ENCODE data around the gene FGF12. TPM values are rescaled to one million over a fixed set of nuclear protein-coding genes. Genes with fewer than 3 reads are reported as not detected.

FGF12 gene
- total RNA-seq, 3 donors from 2014 or later, result 0.44 to 2.1 (median 0.66) TPM

- peaks cover 0 to 35% of the 10 kb centered on the region in 2 donors for H3K27me3 ChIP-seq
- peaks cover 0 to 3% of the 10 kb centered on the region in 2 donors for H3K4me1 ChIP-seq
- intact Hi-C loops (cut with DNase I; ENCODE audit: low total_unique reads), result no loop called here
- TF ChIP-seq POLR2A (IDR thresholded peaks at IDR 0.05) (no peak), POLR2AphosphoS5 (IDR thresholded peaks at IDR 0.05) (no peak), CTCF (IDR thresholded peaks at IDR 0.05) (no peak)
- DNase-seq (ENCODE audit: low spot score in 2 of 2), result no peak
- no peaks in the 10 kb centered on the region for H3K9me3 ChIP-seq
- H3K36me3 ChIP-seq, result no peaks in the 10 kb centered on the region
- no peak overlapping the region for H3K27ac ChIP-seq
- H3K4me3 ChIP-seq, result no peak overlapping the region
These were observed 316.7 kb downstream of the FGF12 start for GRCh38 chr3:192410684-192410960.

DNA sequence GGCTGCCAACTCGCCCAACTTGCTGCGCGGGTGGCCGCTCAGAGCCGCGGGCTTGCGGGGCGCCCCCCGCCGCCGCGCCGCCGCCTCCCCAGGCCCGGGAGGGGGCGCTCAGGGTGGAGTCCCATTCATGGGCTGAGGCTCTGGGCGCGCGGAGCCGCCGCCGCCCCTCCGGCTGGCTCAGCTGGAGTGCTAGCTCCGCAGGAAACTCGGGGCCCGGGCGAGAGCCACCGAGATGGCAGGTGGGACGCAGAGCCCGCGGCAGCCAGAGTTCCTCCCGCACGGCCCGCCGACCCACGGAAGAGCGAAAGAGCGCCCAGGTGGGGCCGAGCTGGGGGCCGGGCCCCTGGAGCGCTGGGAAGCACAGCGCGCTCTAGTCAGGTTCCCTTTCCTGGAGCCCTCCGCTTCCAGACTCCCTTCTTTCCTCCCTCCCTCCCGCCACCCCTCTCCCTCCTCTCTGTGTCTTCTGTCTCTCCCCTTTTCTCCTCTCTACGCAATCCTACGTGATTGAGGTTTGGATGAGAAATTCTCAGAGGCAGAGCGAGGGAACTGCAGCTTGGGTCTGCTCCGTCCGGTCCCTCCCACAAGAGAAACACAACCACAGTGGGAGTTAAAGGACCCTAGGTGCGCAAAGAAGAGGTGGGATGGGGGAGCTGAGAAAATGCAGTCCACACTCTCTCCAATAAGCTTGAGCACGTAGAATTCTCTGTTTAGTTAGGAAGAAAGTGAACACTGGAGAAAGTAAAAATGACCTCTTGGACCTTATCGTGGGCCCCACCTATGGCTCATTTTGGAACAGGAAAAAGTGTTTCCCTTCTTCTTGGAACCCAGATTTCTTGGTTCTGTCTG, 317.3 kb downstream of the FGF12 start:
- Histone ChIP-seq H3K4me1 (peaks cover 0 to 3% of the 10 kb centered on the region in 2 donors), H3K9me3 (no peaks in the 10 kb centered on the region), H3K27me3 (peaks cover 0 to 35% of the 10 kb centered on the region in 2 donors), H3K36me3 (no peaks in the 10 kb centered on the region), H3K4me3 (peak overlapping the region; percentile 47 to 71 (median 57)), H3K27ac (peak overlapping the region in 1 of 2 donors; percentile 9)
- TF ChIP-seq POLR2AphosphoS5 (IDR thresholded peaks at IDR 0.05), result no peak
- intact Hi-C loops (cut with DNase I; ENCODE audit: low total_unique reads), result no loop called here
- DNase-seq (ENCODE audit: low spot score in 2 of 2), result no peak

- Histone ChIP-seq H3K4me1 (peaks cover 0 to 3% of the 10 kb centered on the region in 2 donors), H3K27ac (peak overlapping the region in 1 of 2 donors; percentile 9), H3K36me3 (no peaks in the 10 kb centered on the region), H3K4me3 (peak overlapping the region; percentile 47 to 71 (median 57)), H3K27me3 (peaks cover 0 to 35% of the 10 kb centered on the region in 2 donors), H3K9me3 (no peaks in the 10 kb centered on the region)
- intact Hi-C loops (cut with DNase I; ENCODE audit: low total_unique reads), result no loop called here
- DNase-seq (ENCODE audit: low spot score in 2 of 2), result no peak
- TF ChIP-seq CTCF (IDR thresholded peaks at IDR 0.05), result no peak
- no peak for TF ChIP-seq POLR2AphosphoS5 (IDR thresholded peaks at IDR 0.05)
- no peak for TF ChIP-seq POLR2A (IDR thresholded peaks at IDR 0.05)
These were observed 318.0 kb downstream of the FGF12 start for GRCh38 chr3:192409201-192409837.

DNA sequence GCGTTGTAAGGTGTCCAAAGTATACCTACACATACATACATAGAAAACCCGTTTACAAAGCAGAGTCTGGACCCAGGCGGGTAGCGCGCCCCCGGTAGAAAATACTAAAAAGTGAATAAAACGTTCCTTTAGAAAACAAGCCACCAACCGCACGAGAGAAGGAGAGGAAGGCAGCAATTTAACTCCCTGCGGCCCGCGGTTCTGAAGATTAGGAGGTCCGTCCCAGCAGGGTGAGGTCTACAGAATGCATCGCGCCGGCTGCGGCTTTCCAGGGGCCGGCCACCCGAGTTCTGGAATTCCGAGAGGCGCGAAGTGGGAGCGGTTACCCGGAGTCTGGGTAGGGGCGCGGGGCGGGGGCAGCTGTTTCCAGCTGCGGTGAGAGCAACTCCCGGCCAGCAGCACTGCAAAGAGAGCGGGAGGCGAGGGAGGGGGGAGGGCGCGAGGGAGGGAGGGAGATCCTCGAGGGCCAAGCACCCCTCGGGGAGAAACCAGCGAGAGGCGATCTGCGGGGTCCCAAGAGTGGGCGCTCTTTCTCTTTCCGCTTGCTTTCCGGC, 318.6 kb downstream of the FGF12 start:
- Histone ChIP-seq H3K4me1 (peaks cover 0 to 3% of the 10 kb centered on the region in 2 donors), H3K9me3 (no peaks in the 10 kb centered on the region), H3K27ac (no peak overlapping the region), H3K36me3 (no peaks in the 10 kb centered on the region), H3K4me3 (peak overlapping the region; percentile 47 to 71 (median 57)), H3K27me3 (peaks cover 0 to 35% of the 10 kb centered on the region in 2 donors)
- intact Hi-C loops (cut with DNase I; ENCODE audit: low total_unique reads), result no loop called here
- DNase-seq (ENCODE audit: low spot score in 2 of 2), result no peak
- TF ChIP-seq POLR2A (IDR thresholded peaks at IDR 0.05) (no peak), CTCF (IDR thresholded peaks at IDR 0.05) (no peak), POLR2AphosphoS5 (IDR thresholded peaks at IDR 0.05) (no peak)

GRCh38 chr3:192408007-192408646, 319.2 kb downstream of the FGF12 start:
- Histone ChIP-seq H3K9me3 (no peaks in the 10 kb centered on the region), H3K27ac (no peak overlapping the region), H3K27me3 (peaks cover 0 to 35% of the 10 kb centered on the region in 2 donors), H3K36me3 (no peaks in the 10 kb centered on the region), H3K4me3 (peak overlapping the region; percentile 47 to 71 (median 57)), H3K4me1 (peaks cover 0 to 3% of the 10 kb centered on the region in 2 donors)
- TF ChIP-seq POLR2A (IDR thresholded peaks at IDR 0.05) (no peak), CTCF (IDR thresholded peaks at IDR 0.05) (no peak), POLR2AphosphoS5 (IDR thresholded peaks at IDR 0.05) (no peak)
- DNase-seq (ENCODE audit: low spot score in 2 of 2), result no peak
- intact Hi-C loops (cut with DNase I; ENCODE audit: low total_unique reads), result no loop called here

Measured in breast epithelium (tissue), 4 donors.